K562 (cell line): ENCODE measurements around the gene OR5AN1. TPM values are rescaled to one million over a fixed set of nuclear protein-coding genes. Genes with fewer than 3 reads are reported as not detected.

Experiments
- ATAC-seq: fragments of 200-7000 bp; cut with Tn5 transposase; 3 replicates; pipeline ENCODE4 v1.9.1; 2020; ENCODE audit warnings: moderate library complexity
- BruUV-seq: library from RNA; stranded (reverse); fragments of 400-500 nt; replicated peaks from 2 replicates; lab custom pipeline; 2021; lab: Mats Ljungman, UMichigan
- CTCF ChIA-PET: fragments of 300-600 bp; formaldehyde crosslinking; extraction: SDS; loops from one replicate; lab custom pipeline; 2021; ENCODE audit warnings: low intra/inter-chr PET ratio; lab: Yijun Ruan, JAX
- POLR2A ChIA-PET: fragments of 300-600, 350-650 bp; sonication (Branson Sonifier 250); formaldehyde crosslinking; extraction: SDS; loops from one replicate; lab custom pipeline; 2021; ENCODE audit warnings: antibody characterized with exemption, inconsistent platforms; lab: Yijun Ruan, JAX
- DNase-seq, 4 experiments: peaks; one replicate each; pipeline versions ENCODE4 v3.0.0 to v3.0.0-alpha.2; 2011 to 2018; ENCODE audit warnings: low spot score in 3 of 4, mixed read lengths in 3 of 4; ENCODE audit errors: extremely low read depth in 1 of 4
- FAIRE-seq: peaks from 2 replicates; lab custom pipeline; 2011; peaks lifted over from hg19 to GRCh38; lab: Jason Lieb, UNC
- H2AFZ ChIP-seq: 2 replicates; pipeline ENCODE4 v1.6.0; 2011; ENCODE audit warnings: low read depth, low read length, control low read depth, inconsistent platforms
- H3K27ac ChIP-seq: fragments of 200-600 bp; 3 replicates; pipeline ENCODE4 v1.8.0; 2011; ENCODE audit warnings: low read depth, mild to moderate bottlenecking, control low read depth, inconsistent platforms, low read length, moderate library complexity, mixed read lengths; ENCODE audit errors: extremely low read depth
- H3K27me3 ChIP-seq, 2 experiments: fragments of 300-600 bp in 1 of 2; 2 replicates in 1 of 2; 3 replicates in 1 of 2; pipeline versions ENCODE4 v1.6.0 to v1.8.0; 2011; ENCODE audit warnings: inconsistent platforms in 2 of 2, low read length in 2 of 2, mild to moderate bottlenecking in 1 of 2, mixed read lengths in 1 of 2, moderate library complexity in 1 of 2; ENCODE audit not compliant: control insufficient read depth in 2 of 2, insufficient read depth in 2 of 2
- H3K36me3 ChIP-seq: fragments of 300-600 bp; 3 replicates; pipeline ENCODE4 v1.8.0; 2011; ENCODE audit warnings: mild to moderate bottlenecking, low read length, inconsistent platforms; ENCODE audit not compliant: control insufficient read depth, insufficient read depth
- H3K4me1 ChIP-seq, 2 experiments: fragments of 200-600 bp in 1 of 2; replicated peaks in 1 of 2; 2 replicates in 1 of 2; 3 replicates in 1 of 2; pipeline versions ENCODE4 v1.5.1 to v1.8.0; 2011; ENCODE audit warnings: inconsistent platforms in 2 of 2, low read length in 2 of 2, mild to moderate bottlenecking in 1 of 2, mixed read lengths in 1 of 2, moderate library complexity in 1 of 2; ENCODE audit not compliant: control insufficient read depth in 2 of 2, insufficient read depth in 2 of 2
- H3K4me2 ChIP-seq: 2 replicates; pipeline ENCODE4 v1.6.1; 2011; ENCODE audit warnings: low read length, control low read depth, inconsistent platforms, mixed read lengths; ENCODE audit not compliant: insufficient read depth
- H3K4me3 ChIP-seq: fragments of 200-600 bp; sonication (generic), shearing (Covaris generic); 2 replicates; pipeline ENCODE4 v1.5.1; 2016; ENCODE audit warnings: control low read depth, inconsistent platforms
- H3K79me2 ChIP-seq: fragments of 200-600 bp; 3 replicates; pipeline ENCODE4 v1.8.0; 2011; ENCODE audit warnings: low read length, inconsistent platforms; ENCODE audit not compliant: control insufficient read depth, insufficient read depth
- H3K9ac ChIP-seq, 2 experiments: 2 replicates each; pipeline versions ENCODE4 v1.6.0 to v1.6.1; 2011; ENCODE audit warnings: low read depth in 2 of 2, low read length in 2 of 2, control low read depth in 1 of 2, inconsistent platforms in 1 of 2, mild to moderate bottlenecking in 1 of 2, mixed read lengths in 1 of 2; ENCODE audit not compliant: insufficient read depth in 1 of 2
- H3K9me1 ChIP-seq: one replicate; pipeline ENCODE4 v1.6.0; 2011; ENCODE audit warnings: inconsistent platforms, mild to moderate bottlenecking, low read length, moderate library complexity; ENCODE audit not compliant: control insufficient read depth, insufficient read depth
- H3K9me3 ChIP-seq: replicated peaks from 2 replicates; pipeline ENCODE4 v1.5.1; 2011; ENCODE audit warnings: low read depth, low read length, inconsistent platforms; ENCODE audit not compliant: control insufficient read depth, insufficient read depth
- H4K20me1 ChIP-seq: replicated peaks from 2 replicates; pipeline ENCODE4 v1.6.1; 2011; ENCODE audit warnings: low read length, inconsistent platforms, mixed read lengths; ENCODE audit not compliant: control insufficient read depth, insufficient read depth
- BACH1 ChIP-seq: fragments of 200-800 bp; sonication (Bioruptor generic); IDR thresholded peaks from 2 replicates; pipeline ENCODE4 v1.6.1; 2016; ENCODE audit warnings: missing genetic modification characterization, missing compliant biosample characterization
- NUFIP1 ChIP-seq: fragments of 450-650 bp; IDR thresholded peaks from 2 replicates; pipeline ENCODE4 v1.6.1; 2018; ENCODE audit not compliant: partially characterized antibody
- TAF15 ChIP-seq: fragments of 200-400 bp; formaldehyde crosslinking; IDR thresholded peaks from 2 replicates; pipeline ENCODE4 v1.6.1; 2017; ENCODE audit warnings: mild to moderate bottlenecking, low read depth, low read length, moderate library complexity
- ZFP36 ChIP-seq: fragments of 150-350 bp; IDR thresholded peaks from 2 replicates; pipeline ENCODE4 v1.6.1; 2018; ENCODE audit warnings: low read length, low read depth; ENCODE audit not compliant: partially characterized antibody
- ZNF316 ChIP-seq: fragments of 450-650 bp; IDR thresholded peaks from 2 replicates; pipeline ENCODE4 v1.6.1; 2016
- ZNF408 ChIP-seq: fragments of 250-450 bp; sonication (Bioruptor Pico); IDR thresholded peaks from 2 replicates; pipeline ENCODE4 v1.4.0; 2020; ENCODE audit warnings: low read depth, mild to moderate bottlenecking, moderate library complexity
- WGBS: fragments of 100-300 bp; shearing (Covaris generic); methylation state at CpG from one replicate; pipeline ENCODE4 v1.1.6; 2016; ENCODE audit warnings: low coverage, mixed read lengths; ENCODE audit not compliant: insufficient coverage; ENCODE audit errors: missing lambda C conversion rate; 5-methylcytosine and 5-hydroxymethylcytosine counted together
- in situ Hi-C: fragments of 300-500 bp; cut with MboI; formaldehyde crosslinking; loops from 4 replicates; pipeline ENCODE4 v1.15.0; 2018; ENCODE audit warnings: inconsistent platforms, mixed read lengths
- intact Hi-C: fragments of 100-400 bp; cut with micrococcal nuclease; formaldehyde crosslinking; loops from 2 replicates; pipeline ENCODE4 v1.14.2; 2022
- polyA plus RNA-seq, 8 experiments: library from polyadenylated mRNA; depleted of rRNA in 4 of 8; stranded (reverse) in 5 of 8; unstranded in 3 of 8; fragments of >200 nt; fragmentation: Nextera tagmentation in 2 of 8; fragmentation: Illumina TruSeq in 1 of 8; extraction: Ambion mirVana in 2 of 8; extraction: Trizol in 1 of 8; gene quantifications; 2 replicates each; pipeline versions ENCODE4 v1.2.1 to v1.2.3, GENCODE V29; 2011 to 2014; ENCODE audit warnings: inconsistent platforms in 1 of 8, missing spikeins in 1 of 8
- total RNA-seq, 7 experiments: library from RNA; depleted of rRNA in 6 of 7; stranded (reverse); fragments of >200 nt in 6 of 7; fragmentation: Illumina TruSeq in 2 of 7; extraction: Trizol in 2 of 7; gene quantifications; 2 replicates each; pipeline versions ENCODE4 v1.2.1 to v1.2.3, GENCODE V29; 2011 to 2021; ENCODE audit warnings: low replicate concordance in 1 of 7
- TF ChIP-seq, protein P1 (sequence below): fragments of 450-650 bp; IDR thresholded peaks from 2 replicates; pipeline ENCODE4 v1.6.1; 2016; ENCODE audit warnings: borderline replicate concordance
- TF ChIP-seq, protein P2 (sequence below), 2 experiments: fragments of 150-350 bp in 1 of 2; IDR thresholded peaks; 2 replicates each; pipeline ENCODE4 v1.6.1; 2012 to 2016; ENCODE audit warnings: low read depth in 2 of 2, low read length in 2 of 2, mild to moderate bottlenecking in 1 of 2, moderate library complexity in 1 of 2

OR5AN1 gene
- total and polyA plus RNA-seq, 9 of the 15 experiments (the other 6 are each of a cell fraction or from before 2014, with no cell fraction given), result not detected

DNA sequence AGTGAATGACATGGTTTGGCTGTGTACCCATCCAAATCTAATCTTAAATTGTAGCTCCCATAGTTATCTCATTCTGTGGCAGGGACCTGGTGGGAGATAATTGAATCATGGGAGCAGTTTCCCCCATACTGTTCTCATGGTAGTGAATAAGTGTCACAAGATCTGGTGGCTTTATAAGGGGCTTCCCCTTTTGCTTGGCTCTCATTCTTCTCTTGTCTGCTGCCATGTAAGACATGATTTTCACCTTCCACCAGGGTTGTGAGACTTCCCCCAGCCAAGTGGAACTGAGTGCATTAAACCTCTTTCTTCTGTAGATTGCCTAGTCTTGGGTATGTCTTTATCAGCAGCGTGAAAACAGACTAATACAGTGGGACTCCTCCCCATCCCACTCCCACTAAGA lies 56.4 kb downstream of the OR5AN1 start:
- 0% methylated on average over 1 of the region's 1 CpG for WGBS
- Histone ChIP-seq H3K4me3 (no peak overlapping the region), H2AFZ (no peak overlapping the region), H3K27me3 (no peaks in the 10 kb centered on the region), H3K27ac (no peak overlapping the region), H3K9ac (no peak overlapping the region), H3K36me3 (no peaks in the 10 kb centered on the region), H3K4me2 (no peak overlapping the region), H4K20me1 (no peaks in the 10 kb centered on the region), H3K9me3 (no peaks in the 10 kb centered on the region), H3K9me1 (no peaks in the 10 kb centered on the region), H3K4me1 (no peaks in the 10 kb centered on the region), H3K79me2 (no peaks in the 10 kb centered on the region)
- ATAC-seq (no peak), FAIRE-seq (no peak), DNase-seq (no peak)
- TF ChIP-seq TAF15 (no peak), ZNF408 (CRISPR knock-in tag) (no peak), ZFP36 (no peak)
- TF ChIP-seq, protein P1, sequence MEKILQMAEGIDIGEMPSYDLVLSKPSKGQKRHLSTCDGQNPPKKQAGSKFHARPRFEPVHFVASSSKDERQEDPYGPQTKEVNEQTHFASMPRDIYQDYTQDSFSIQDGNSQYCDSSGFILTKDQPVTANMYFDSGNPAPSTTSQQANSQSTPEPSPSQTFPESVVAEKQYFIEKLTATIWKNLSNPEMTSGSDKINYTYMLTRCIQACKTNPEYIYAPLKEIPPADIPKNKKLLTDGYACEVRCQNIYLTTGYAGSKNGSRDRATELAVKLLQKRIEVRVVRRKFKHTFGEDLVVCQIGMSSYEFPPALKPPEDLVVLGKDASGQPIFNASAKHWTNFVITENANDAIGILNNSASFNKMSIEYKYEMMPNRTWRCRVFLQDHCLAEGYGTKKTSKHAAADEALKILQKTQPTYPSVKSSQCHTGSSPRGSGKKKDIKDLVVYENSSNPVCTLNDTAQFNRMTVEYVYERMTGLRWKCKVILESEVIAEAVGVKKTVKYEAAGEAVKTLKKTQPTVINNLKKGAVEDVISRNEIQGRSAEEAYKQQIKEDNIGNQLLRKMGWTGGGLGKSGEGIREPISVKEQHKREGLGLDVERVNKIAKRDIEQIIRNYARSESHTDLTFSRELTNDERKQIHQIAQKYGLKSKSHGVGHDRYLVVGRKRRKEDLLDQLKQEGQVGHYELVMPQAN, result no peak
- ChIA-PET POLR2A (no interaction called here), CTCF (no interaction called here)
- intact Hi-C loops (no loop called here), in situ Hi-C loops (no loop called here)
- no TSS peak for BruUV-seq

DNA sequence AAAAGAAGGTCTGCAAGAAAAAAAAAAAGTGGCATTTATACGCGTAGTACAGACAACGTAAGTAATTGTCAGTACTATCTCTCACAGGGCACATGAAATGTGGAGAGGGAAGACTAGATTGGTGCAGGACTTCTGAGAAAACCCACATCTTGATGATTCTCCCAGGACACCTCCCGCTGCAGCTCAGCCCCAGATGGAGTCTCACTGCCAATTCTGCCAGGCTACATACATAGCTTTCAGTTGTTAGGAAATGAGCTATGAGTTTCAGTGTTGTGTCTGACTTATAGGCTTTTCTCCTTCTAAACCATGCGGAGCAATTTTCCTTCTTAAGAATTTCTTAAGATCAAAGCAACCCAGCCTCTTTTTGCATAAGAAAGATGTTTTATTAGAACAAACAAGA lies 57.9 kb downstream of the OR5AN1 start:
- Histone ChIP-seq H3K9me3 (no peaks in the 10 kb centered on the region), H3K4me1 (no peaks in the 10 kb centered on the region), H3K36me3 (no peaks in the 10 kb centered on the region), H4K20me1 (no peaks in the 10 kb centered on the region), H3K27me3 (no peaks in the 10 kb centered on the region), H3K4me2 (no peak overlapping the region), H3K9me1 (no peaks in the 10 kb centered on the region), H3K9ac (no peak overlapping the region), H3K4me3 (no peak overlapping the region), H3K79me2 (no peaks in the 10 kb centered on the region), H3K27ac (no peak overlapping the region), H2AFZ (no peak overlapping the region)
- intact Hi-C loops, result no loop called here
- in situ Hi-C loops, result no loop called here
- ChIA-PET CTCF (no interaction called here), POLR2A (no interaction called here)
- DNase-seq (no peak), ATAC-seq (no peak), FAIRE-seq (no peak)
- BruUV-seq, result no TSS peak
- 0% methylated on average over 5 of the region's 5 CpGs for WGBS
- no peak for TF ChIP-seq ZNF316
- TF ChIP-seq, protein P2, sequence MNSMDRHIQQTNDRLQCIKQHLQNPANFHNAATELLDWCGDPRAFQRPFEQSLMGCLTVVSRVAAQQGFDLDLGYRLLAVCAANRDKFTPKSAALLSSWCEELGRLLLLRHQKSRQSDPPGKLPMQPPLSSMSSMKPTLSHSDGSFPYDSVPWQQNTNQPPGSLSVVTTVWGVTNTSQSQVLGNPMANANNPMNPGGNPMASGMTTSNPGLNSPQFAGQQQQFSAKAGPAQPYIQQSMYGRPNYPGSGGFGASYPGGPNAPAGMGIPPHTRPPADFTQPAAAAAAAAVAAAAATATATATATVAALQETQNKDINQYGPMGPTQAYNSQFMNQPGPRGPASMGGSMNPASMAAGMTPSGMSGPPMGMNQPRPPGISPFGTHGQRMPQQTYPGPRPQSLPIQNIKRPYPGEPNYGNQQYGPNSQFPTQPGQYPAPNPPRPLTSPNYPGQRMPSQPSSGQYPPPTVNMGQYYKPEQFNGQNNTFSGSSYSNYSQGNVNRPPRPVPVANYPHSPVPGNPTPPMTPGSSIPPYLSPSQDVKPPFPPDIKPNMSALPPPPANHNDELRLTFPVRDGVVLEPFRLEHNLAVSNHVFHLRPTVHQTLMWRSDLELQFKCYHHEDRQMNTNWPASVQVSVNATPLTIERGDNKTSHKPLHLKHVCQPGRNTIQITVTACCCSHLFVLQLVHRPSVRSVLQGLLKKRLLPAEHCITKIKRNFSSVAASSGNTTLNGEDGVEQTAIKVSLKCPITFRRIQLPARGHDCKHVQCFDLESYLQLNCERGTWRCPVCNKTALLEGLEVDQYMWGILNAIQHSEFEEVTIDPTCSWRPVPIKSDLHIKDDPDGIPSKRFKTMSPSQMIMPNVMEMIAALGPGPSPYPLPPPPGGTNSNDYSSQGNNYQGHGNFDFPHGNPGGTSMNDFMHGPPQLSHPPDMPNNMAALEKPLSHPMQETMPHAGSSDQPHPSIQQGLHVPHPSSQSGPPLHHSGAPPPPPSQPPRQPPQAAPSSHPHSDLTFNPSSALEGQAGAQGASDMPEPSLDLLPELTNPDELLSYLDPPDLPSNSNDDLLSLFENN (IDR thresholded peaks at IDR 0.05; ENCODE audit: low read depth in 2 of 2, low read length in 2 of 2), result no peak
- TF ChIP-seq NUFIP1, result no peak
- no peak for TF ChIP-seq BACH1 (tag)
